HCT116 (cell line): ENCODE measurements around the gene ARID5B. TPM values are rescaled to one million over a fixed set of nuclear protein-coding genes. Genes with fewer than 3 reads are reported as not detected.

Experiments
- ATAC-seq: fragments of 200-7000 bp; cut with Tn5 transposase; 2 replicates; pipeline ENCODE4 v1.9.1; 2020; ENCODE audit warnings: mild to moderate bottlenecking, moderate library complexity
- BruUV-seq: library from RNA; stranded (reverse); fragments of 400-500 nt; replicated peaks from 2 replicates; lab custom pipeline; 2021; lab: Mats Ljungman, UMichigan
- CTCF ChIA-PET: fragments of 300-600 bp; sonication (Branson Sonifier 250); formaldehyde crosslinking; loops from one replicate; lab custom pipeline; 2021; ENCODE audit warnings: antibody characterized with exemption; lab: Charles Lee
- POLR2A ChIA-PET: fragments of 300-600, 350-600 bp; sonication (Branson Sonifier 250); formaldehyde crosslinking; loops from one replicate; lab custom pipeline; 2021; ENCODE audit warnings: antibody characterized with exemption; lab: Charles Lee
- RAD21 ChIA-PET, 2 experiments: fragments of 300-600 bp; sonication (Branson Sonifier 250); formaldehyde crosslinking; loops; one replicate each; lab custom pipeline; 2023; ENCODE audit warnings: low total read pairs in 2 of 2; ENCODE audit not compliant: uncharacterized antibody in 2 of 2, unreplicated experiment in 2 of 2, low non-redundant PET in 1 of 2; lab: Charles Lee
- DNase-seq: peaks from one replicate; pipeline ENCODE4 v3.0.0-alpha.2; 2010; ENCODE audit warnings: low read depth, low spot score
- H2AFZ ChIP-seq: fragments of 200-600 bp; shearing (Covaris generic), sonication (generic); 2 replicates; pipeline ENCODE4 v1.6.1; 2017; ENCODE audit warnings: low read depth, mixed run types, mixed read lengths, antibody characterized with exemption, low read length; ENCODE audit not compliant: poor library complexity, severe bottlenecking
- H3K27ac ChIP-seq: 2 replicates; pipeline ENCODE4 v1.5.1; 2012; ENCODE audit warnings: low read depth, low read length
- H3K27me3 ChIP-seq: fragments of 200-600 bp; sonication (generic); 2 replicates; pipeline ENCODE4 v1.6.1; 2016; ENCODE audit warnings: mixed run types, low read length, mixed read lengths; ENCODE audit not compliant: insufficient read depth
- H3K36me3 ChIP-seq, 2 experiments: fragments of 200-500 bp in 1 of 2; fragments of 200-600 bp in 1 of 2; sonication (Bioruptor generic) in 1 of 2; sonication (generic) in 1 of 2; 2 replicates each; pipeline versions ENCODE4 v1.5.1 to v1.6.1; 2014 to 2016; ENCODE audit warnings: low read length in 2 of 2, inconsistent platforms in 1 of 2, mixed read lengths in 1 of 2, mixed run types in 1 of 2; ENCODE audit not compliant: insufficient read depth in 2 of 2, control insufficient read depth in 1 of 2
- H3K4me1 ChIP-seq, 2 experiments: fragments of 200-600 bp in 1 of 2; sonication (generic) in 1 of 2; 2 replicates each; pipeline versions ENCODE4 v1.5.1 to v1.6.1; 2012 to 2017; ENCODE audit warnings: low read length in 2 of 2, inconsistent platforms in 1 of 2, mild to moderate bottlenecking in 1 of 2, mixed read lengths in 1 of 2, mixed run types in 1 of 2, moderate library complexity in 1 of 2; ENCODE audit not compliant: insufficient read depth in 2 of 2, control insufficient read depth in 1 of 2
- H3K4me2 ChIP-seq: fragments of 200-600 bp; sonication (generic); 2 replicates; pipeline ENCODE4 v1.6.1; 2017; ENCODE audit warnings: mixed run types, low read length, mixed read lengths
- H3K4me3 ChIP-seq, 2 experiments: fragments of 200-600 bp in 1 of 2; sonication (generic) in 1 of 2; replicated peaks in 1 of 2; 2 replicates each; pipeline ENCODE4 v1.5.1; 2011 to 2016; ENCODE audit warnings: low read length in 2 of 2, control low read depth in 1 of 2, low read depth in 1 of 2, mild to moderate bottlenecking in 1 of 2, mixed read lengths in 1 of 2, mixed run types in 1 of 2
- H3K79me2 ChIP-seq: fragments of 200-600 bp; sonication (generic); 2 replicates; pipeline ENCODE4 v1.6.1; 2017; ENCODE audit warnings: mild to moderate bottlenecking, mixed run types, low read length, moderate library complexity, mixed read lengths; ENCODE audit not compliant: insufficient read depth
- H3K9ac ChIP-seq: fragments of 200-600 bp; sonication (generic); 2 replicates; pipeline ENCODE4 v1.6.1; 2016; ENCODE audit warnings: low read length, mixed read lengths
- H3K9me2 ChIP-seq: fragments of 200-600 bp; sonication (generic), shearing (Covaris generic); 2 replicates; pipeline ENCODE4 v1.6.1; 2017; ENCODE audit warnings: mixed run types, mild to moderate bottlenecking, moderate library complexity; ENCODE audit not compliant: insufficient read depth
- H3K9me3 ChIP-seq, 2 experiments: fragments of 200-500 bp in 1 of 2; fragments of 200-600 bp in 1 of 2; sonication (Bioruptor generic) in 1 of 2; sonication (generic) in 1 of 2; 2 replicates each; pipeline ENCODE4 v1.6.1; 2014 to 2017; ENCODE audit warnings: low read length in 2 of 2, mixed read lengths in 2 of 2, inconsistent platforms in 1 of 2, low read depth in 1 of 2, mild to moderate bottlenecking in 1 of 2, mixed run types in 1 of 2, moderate library complexity in 1 of 2; ENCODE audit not compliant: control insufficient read depth in 1 of 2, insufficient read depth in 1 of 2
- H4K20me1 ChIP-seq: fragments of 200-600 bp; sonication (generic), shearing (Covaris generic); 2 replicates; pipeline ENCODE4 v1.6.1; 2017; ENCODE audit warnings: mixed run types, mild to moderate bottlenecking, moderate library complexity; ENCODE audit not compliant: insufficient read depth
- CBX3 ChIP-seq: IDR thresholded peaks from 2 replicates; pipeline ENCODE4 v1.6.1; 2012; ENCODE audit warnings: low read depth
- CEBPB ChIP-seq: IDR thresholded peaks from 2 replicates; pipeline ENCODE4 v1.6.1; 2012; ENCODE audit warnings: low read depth
- ELF1 ChIP-seq: IDR thresholded peaks from 2 replicates; pipeline ENCODE4 v1.6.1; 2012; ENCODE audit warnings: low read depth, borderline replicate concordance
- EZH2 ChIP-seq: fragments of 200-600 bp; sonication (generic); IDR thresholded peaks from 2 replicates; pipeline ENCODE4 v1.6.1; 2017; ENCODE audit warnings: antibody characterized with exemption, mixed run types
- EZH2phosphoT487 ChIP-seq: fragments of 200-600 bp; IDR thresholded peaks from 2 replicates; pipeline ENCODE4 v1.6.1; 2018; ENCODE audit warnings: antibody characterized with exemption, borderline replicate concordance
- FOSL1 ChIP-seq: IDR thresholded peaks from 2 replicates; pipeline ENCODE4 v1.6.1; 2012; ENCODE audit warnings: low read depth
- POLR2A ChIP-seq: IDR thresholded peaks from 2 replicates; pipeline ENCODE4 v1.7.0; 2011; ENCODE audit warnings: borderline replicate concordance; ENCODE audit not compliant: insufficient read depth, insufficient read length; ENCODE audit errors: extremely low read depth
- SP1 ChIP-seq: IDR thresholded peaks from 2 replicates; pipeline ENCODE4 v1.6.1; 2012; ENCODE audit warnings: low read depth
- SRF ChIP-seq: IDR thresholded peaks from 2 replicates; pipeline ENCODE4 v1.6.1; 2012; ENCODE audit warnings: low read depth
- TCF7L2 ChIP-seq: IDR thresholded peaks from 2 replicates; pipeline ENCODE4 v1.7.0; 2011; ENCODE audit warnings: borderline replicate concordance, inconsistent platforms; ENCODE audit not compliant: insufficient read depth, insufficient read length; ENCODE audit errors: extremely low read depth
- ZFX ChIP-seq: fragments of 450-650 bp; IDR thresholded peaks from 2 replicates; pipeline ENCODE4 v1.6.1; 2017
- ZNF274 ChIP-seq: fragments of 200-500 bp; sonication (Bioruptor generic); IDR thresholded peaks from 2 replicates; pipeline ENCODE4 v1.6.1; 2014; ENCODE audit warnings: mild to moderate bottlenecking, low read depth, low read length, inconsistent platforms
- intact Hi-C: fragments of 100-400 bp; cut with micrococcal nuclease; formaldehyde crosslinking; loops from 2 replicates; pipeline ENCODE4 v1.10.0; 2022
- total RNA-seq: library from RNA; stranded (reverse); gene quantifications from one replicate; pipeline ENCODE4 v1.2.1, GENCODE V29; 2021; ENCODE audit not compliant: unreplicated experiment
- TF ChIP-seq, protein P1 (sequence below): IDR thresholded peaks from 2 replicates; pipeline ENCODE4 v1.6.1; 2011; ENCODE audit warnings: mild to moderate bottlenecking, low read length, moderate library complexity; ENCODE audit not compliant: insufficient replicate concordance; ENCODE audit errors: extremely low read depth
- TF ChIP-seq, protein P2 (sequence below): IDR thresholded peaks from 2 replicates; pipeline ENCODE4 v1.6.1; 2012

ARID5B gene
- total RNA-seq, 1 experiment from 2014 or later: 4.7 TPM

- H3K9me3 ChIP-seq: no peaks in the 10 kb centered on the region
- H3K9ac ChIP-seq: no peak overlapping the region
- H3K4me1 ChIP-seq: no peaks in the 10 kb centered on the region
- no peak overlapping the region for H3K27ac ChIP-seq
- no TSS peak for BruUV-seq
- DNase-seq (no peak), ATAC-seq (no peak)
- H4K20me1 ChIP-seq: no peaks in the 10 kb centered on the region
- H3K4me2 ChIP-seq: no peak overlapping the region
- H3K27me3 ChIP-seq: no peaks in the 10 kb centered on the region
- ChIA-PET POLR2A (no interaction called here), CTCF (no interaction called here), RAD21 (no interaction called here)
- no peaks in the 10 kb centered on the region for H3K36me3 ChIP-seq
- no peak for TF ChIP-seq EZH2phosphoT487
- no peak for TF ChIP-seq SRF
- TF ChIP-seq CEBPB: no peak
- no peak for TF ChIP-seq ELF1
- no peak for TF ChIP-seq EZH2
- no peak for TF ChIP-seq TCF7L2
- TF ChIP-seq, protein P1, sequence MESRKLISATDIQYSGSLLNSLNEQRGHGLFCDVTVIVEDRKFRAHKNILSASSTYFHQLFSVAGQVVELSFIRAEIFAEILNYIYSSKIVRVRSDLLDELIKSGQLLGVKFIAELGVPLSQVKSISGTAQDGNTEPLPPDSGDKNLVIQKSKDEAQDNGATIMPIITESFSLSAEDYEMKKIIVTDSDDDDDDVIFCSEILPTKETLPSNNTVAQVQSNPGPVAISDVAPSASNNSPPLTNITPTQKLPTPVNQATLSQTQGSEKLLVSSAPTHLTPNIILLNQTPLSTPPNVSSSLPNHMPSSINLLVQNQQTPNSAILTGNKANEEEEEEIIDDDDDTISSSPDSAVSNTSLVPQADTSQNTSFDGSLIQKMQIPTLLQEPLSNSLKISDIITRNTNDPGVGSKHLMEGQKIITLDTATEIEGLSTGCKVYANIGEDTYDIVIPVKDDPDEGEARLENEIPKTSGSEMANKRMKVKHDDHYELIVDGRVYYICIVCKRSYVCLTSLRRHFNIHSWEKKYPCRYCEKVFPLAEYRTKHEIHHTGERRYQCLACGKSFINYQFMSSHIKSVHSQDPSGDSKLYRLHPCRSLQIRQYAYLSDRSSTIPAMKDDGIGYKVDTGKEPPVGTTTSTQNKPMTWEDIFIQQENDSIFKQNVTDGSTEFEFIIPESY: no peak
- no peak for TF ChIP-seq CBX3
- no peak for TF ChIP-seq ZNF274
- TF ChIP-seq ZFX: no peak
- TF ChIP-seq, protein P2, sequence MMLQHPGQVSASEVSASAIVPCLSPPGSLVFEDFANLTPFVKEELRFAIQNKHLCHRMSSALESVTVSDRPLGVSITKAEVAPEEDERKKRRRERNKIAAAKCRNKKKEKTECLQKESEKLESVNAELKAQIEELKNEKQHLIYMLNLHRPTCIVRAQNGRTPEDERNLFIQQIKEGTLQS: no peak
- TF ChIP-seq FOSL1: no peak
- TF ChIP-seq SP1: no peak
- TF ChIP-seq POLR2A: no peak
- intact Hi-C loops: no loop called here
- H2AFZ ChIP-seq: no peak overlapping the region
- H3K9me2 ChIP-seq: no peaks in the 10 kb centered on the region
- no peaks in the 10 kb centered on the region for H3K79me2 ChIP-seq
- no peak overlapping the region for H3K4me3 ChIP-seq
These were observed 45.7 kb upstream of the ARID5B start for GRCh38 chr10:61855771-61856170.
